Left ventricle myocardium inferior (tissue), 1 donor: ENCODE results near the gene UGT3A2. TPM values are rescaled to one million over a fixed set of nuclear protein-coding genes. Genes with fewer than 3 reads are reported as not detected.

Experiments used
- DNase-seq: peaks from one replicate; pipeline ENCODE4 v3.0.0-alpha.2; 2020
- H3K27ac ChIP-seq: fragments of 200-600 bp; replicated peaks from 2 replicates; pipeline ENCODE4 v1.8.0; 2021
- H3K27me3 ChIP-seq: fragments of 200-600 bp; 2 replicates; pipeline ENCODE4 v1.8.0; 2021; ENCODE audit warnings: low read depth
- H3K36me3 ChIP-seq: fragments of 200-600 bp; 2 replicates; pipeline ENCODE4 v1.8.0; 2021
- H3K4me1 ChIP-seq: fragments of 200-600 bp; 2 replicates; pipeline ENCODE4 v1.8.0; 2021
- H3K4me3 ChIP-seq: fragments of 200-600 bp; 2 replicates; pipeline ENCODE4 v1.8.0; 2021; ENCODE audit warnings: mild to moderate bottlenecking, moderate library complexity
- H3K9me3 ChIP-seq: fragments of 200-600 bp; replicated peaks from 2 replicates; pipeline ENCODE4 v1.8.0; 2021
- intact Hi-C: fragments of 100-400 bp; cut with micrococcal nuclease; formaldehyde crosslinking; loops from one replicate; pipeline ENCODE4 v1.11.0; 2022
- total RNA-seq: library from RNA; stranded (reverse); fragmentation: NEBNext Ultra II Directional; extraction: Animal tissue kit (Norgen Biotek cat#: 25700); gene quantifications from one replicate; pipeline ENCODE4 v1.2.1, GENCODE V29; 2021
- TF ChIP-seq, protein P1 (sequence below): fragments of 200-600 bp; IDR thresholded peaks from 2 replicates; pipeline ENCODE4 v1.8.0; 2021; ENCODE audit warnings: antibody characterized with exemption, mild to moderate bottlenecking, borderline replicate concordance
- donor health status: DM: no; HTN: yes; CAD: no; lungs with severe emphysema.

Gene UGT3A2
- total RNA-seq, 1 donor from 2014 or later = not detected

DNA sequence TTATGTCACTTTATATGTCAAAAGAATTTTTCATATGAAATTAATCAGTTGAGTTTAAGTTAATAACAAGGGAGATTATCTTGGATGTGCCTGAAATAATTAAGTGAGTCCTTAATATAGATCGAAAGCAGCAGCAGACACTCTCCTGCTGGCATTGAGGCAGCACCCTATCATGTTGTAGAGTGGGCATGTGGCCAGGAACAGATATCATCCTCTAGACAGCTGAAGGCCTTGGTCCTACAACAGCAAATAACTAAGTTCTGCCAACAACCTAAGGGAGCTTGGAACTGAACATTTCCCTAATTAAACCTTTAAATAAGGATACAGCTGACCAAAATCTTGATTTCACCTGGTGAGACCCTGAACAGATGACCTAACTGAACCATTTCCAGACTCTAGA is 49.7 kb downstream of the UGT3A2 start:
- Histone ChIP-seq H3K4me3 (no peak overlapping the region), H3K27ac (no peak overlapping the region)
- TF ChIP-seq, protein P1, sequence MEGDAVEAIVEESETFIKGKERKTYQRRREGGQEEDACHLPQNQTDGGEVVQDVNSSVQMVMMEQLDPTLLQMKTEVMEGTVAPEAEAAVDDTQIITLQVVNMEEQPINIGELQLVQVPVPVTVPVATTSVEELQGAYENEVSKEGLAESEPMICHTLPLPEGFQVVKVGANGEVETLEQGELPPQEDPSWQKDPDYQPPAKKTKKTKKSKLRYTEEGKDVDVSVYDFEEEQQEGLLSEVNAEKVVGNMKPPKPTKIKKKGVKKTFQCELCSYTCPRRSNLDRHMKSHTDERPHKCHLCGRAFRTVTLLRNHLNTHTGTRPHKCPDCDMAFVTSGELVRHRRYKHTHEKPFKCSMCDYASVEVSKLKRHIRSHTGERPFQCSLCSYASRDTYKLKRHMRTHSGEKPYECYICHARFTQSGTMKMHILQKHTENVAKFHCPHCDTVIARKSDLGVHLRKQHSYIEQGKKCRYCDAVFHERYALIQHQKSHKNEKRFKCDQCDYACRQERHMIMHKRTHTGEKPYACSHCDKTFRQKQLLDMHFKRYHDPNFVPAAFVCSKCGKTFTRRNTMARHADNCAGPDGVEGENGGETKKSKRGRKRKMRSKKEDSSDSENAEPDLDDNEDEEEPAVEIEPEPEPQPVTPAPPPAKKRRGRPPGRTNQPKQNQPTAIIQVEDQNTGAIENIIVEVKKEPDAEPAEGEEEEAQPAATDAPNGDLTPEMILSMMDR = no peak

DNA sequence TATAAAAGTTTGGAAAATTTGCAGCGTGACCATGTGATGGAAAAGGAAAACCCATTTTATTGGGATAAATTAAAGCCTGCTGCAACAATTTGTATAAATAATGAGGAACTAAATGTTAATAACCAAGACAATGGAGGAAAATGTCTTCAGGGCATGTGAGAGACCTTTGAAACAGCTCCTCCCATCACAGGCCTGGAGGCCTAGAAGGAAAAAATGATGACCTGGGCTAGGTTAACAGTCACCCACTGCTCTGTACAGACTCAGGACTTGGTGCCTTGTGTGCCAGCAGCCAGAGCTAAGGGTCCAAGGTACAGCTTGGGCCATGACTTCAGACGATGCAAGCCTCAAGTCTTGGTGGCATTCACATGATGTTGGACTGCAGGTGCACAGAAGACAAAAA is 53.5 kb downstream of the UGT3A2 start:
- Histone ChIP-seq H3K4me1 (no peaks in the 10 kb centered on the region), H3K36me3 (no peaks in the 10 kb centered on the region), H3K27ac (no peak overlapping the region), H3K9me3 (peaks cover 52% of the 10 kb centered on the region), H3K4me3 (no peak overlapping the region), H3K27me3 (no peaks in the 10 kb centered on the region)
- no peak for DNase-seq
- TF ChIP-seq, protein P1 = no peak
- intact Hi-C loops = no loop called here

More for the DNA sequence above, 49.7 kb downstream of the UGT3A2 start:
- no peaks in the 10 kb centered on the region for H3K36me3 ChIP-seq
- H3K4me1 ChIP-seq = no peaks in the 10 kb centered on the region
- H3K9me3 ChIP-seq = peaks cover 54% of the 10 kb centered on the region
- no peak for DNase-seq
- no peaks in the 10 kb centered on the region for H3K27me3 ChIP-seq
- intact Hi-C loops = no loop called here

DNA sequence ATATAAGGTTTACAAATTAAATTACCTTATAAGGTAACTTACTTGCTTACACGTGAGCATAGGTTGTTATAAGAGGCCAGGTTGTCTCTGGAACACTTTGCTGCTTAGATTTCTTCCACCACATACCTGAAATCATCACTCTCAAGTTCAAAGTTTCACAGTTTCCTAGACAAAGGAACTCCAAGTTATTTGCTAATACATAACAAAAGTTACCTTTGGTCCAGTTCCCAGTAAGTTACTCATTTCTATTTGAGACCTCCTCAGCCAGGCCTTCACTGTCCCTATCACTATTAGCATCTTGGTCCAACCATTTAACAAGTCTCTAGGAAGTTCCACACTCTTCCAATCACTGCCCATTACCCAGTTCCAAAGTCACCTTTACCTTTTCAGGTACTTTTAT is 57.0 kb downstream of the UGT3A2 start:
- H3K27ac ChIP-seq = no peak overlapping the region
- no peak for DNase-seq
- no peak overlapping the region for H3K4me3 ChIP-seq
- peaks cover 39% of the 10 kb centered on the region for H3K9me3 ChIP-seq
- no peaks in the 10 kb centered on the region for H3K27me3 ChIP-seq
- TF ChIP-seq, protein P1 = no peak
- H3K4me1 ChIP-seq = no peaks in the 10 kb centered on the region
- intact Hi-C loops = no loop called here
- H3K36me3 ChIP-seq = no peaks in the 10 kb centered on the region

DNA sequence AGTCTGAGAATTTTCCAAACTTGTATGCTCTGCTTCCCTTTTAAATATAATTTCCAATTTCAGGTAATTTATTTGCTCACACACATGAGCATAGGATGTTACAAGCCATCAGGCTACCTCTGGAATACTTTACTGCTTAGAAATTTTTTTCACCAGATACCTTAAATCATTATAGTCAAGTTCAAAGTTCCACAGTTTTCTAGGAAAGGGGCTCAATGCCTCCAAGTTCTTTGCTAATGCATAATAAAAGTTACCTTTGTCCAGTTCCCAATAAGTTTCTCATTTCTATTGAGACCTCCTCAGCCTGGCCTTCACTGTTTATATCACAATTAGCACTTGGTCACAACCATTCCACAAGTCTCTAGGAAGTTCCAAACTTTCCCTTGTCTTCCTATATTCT is 59.3 kb downstream of the UGT3A2 start:
- TF ChIP-seq, protein P1 = no peak
- H3K4me1 ChIP-seq = no peaks in the 10 kb centered on the region
- no peak overlapping the region for H3K27ac ChIP-seq
- H3K4me3 ChIP-seq = no peak overlapping the region
- DNase-seq = no peak
- intact Hi-C loops = no loop called here
- no peaks in the 10 kb centered on the region for H3K27me3 ChIP-seq
- H3K9me3 ChIP-seq = peaks cover 18% of the 10 kb centered on the region
- H3K36me3 ChIP-seq = no peaks in the 10 kb centered on the region

DNA sequence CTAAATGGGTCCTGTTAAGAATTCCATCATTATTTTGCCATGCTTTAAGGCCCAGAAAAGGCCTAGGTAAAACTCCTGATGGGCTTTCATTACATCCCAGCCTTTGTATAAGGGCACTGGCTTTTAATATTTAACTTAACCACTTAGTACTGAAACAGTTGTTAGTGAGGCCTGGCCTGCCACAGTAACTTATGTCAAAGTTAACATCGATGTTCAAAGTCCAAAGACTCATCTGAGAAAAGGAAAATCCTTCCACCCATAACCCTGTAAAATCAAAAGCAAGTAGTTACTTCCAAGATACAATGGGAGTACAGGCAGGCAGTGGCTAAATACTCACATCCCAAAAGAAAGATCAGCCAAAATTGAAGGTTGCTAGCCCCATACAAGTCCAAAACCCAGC is 60.5 kb downstream of the UGT3A2 start:
- DNase-seq = no peak
- no peaks in the 10 kb centered on the region for H3K27me3 ChIP-seq
- H3K36me3 ChIP-seq = no peaks in the 10 kb centered on the region
- H3K4me3 ChIP-seq = no peak overlapping the region
- intact Hi-C loops = no loop called here
- H3K4me1 ChIP-seq = no peaks in the 10 kb centered on the region
- TF ChIP-seq, protein P1 = no peak
- H3K9me3 ChIP-seq = peaks cover 16% of the 10 kb centered on the region
- no peak overlapping the region for H3K27ac ChIP-seq

DNA sequence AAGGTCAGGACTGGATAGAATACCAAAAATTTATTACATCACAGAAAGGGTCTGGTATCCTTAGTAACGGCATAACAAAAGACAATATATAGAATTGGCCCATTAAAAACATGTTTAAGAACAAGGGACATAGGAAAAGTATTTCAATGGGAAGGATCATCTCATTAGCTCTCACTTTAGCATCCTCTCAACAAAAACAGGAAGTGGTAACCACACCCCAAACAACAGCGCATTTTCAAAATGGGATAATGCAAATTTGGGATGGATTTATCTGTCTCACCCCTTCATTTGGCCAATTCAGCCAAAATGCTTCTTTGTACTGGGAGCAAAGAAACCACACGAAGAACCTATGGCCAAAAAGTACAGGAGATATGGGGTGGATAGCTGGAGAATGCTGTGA is 65.7 kb downstream of the UGT3A2 start:
- TF ChIP-seq, protein P1 = no peak
- H3K27ac ChIP-seq = no peak overlapping the region
- no peak for DNase-seq
- no peaks in the 10 kb centered on the region for H3K36me3 ChIP-seq
- no peaks in the 10 kb centered on the region for H3K9me3 ChIP-seq
- H3K4me3 ChIP-seq = no peak overlapping the region
- H3K27me3 ChIP-seq = no peaks in the 10 kb centered on the region
- intact Hi-C loops = no loop called here
- no peaks in the 10 kb centered on the region for H3K4me1 ChIP-seq
